Lower leg skin (tissue), 3 donors: ENCODE measurements around the gene RNF141.

Source experiments
- POLR2A ChIP-seq, 2 donors: fragments of 450-650 bp; IDR thresholded peaks; one replicate each; pipeline ENCODE4 v1.6.1; 2016 to 2017; ENCODE audit warnings: antibody characterized with exemption in 2 of 2, mild to moderate bottlenecking in 1 of 2, moderate library complexity in 1 of 2
- TF ChIP-seq, protein P1 (sequence below), 3 donors: fragments of 450-650 bp; IDR thresholded peaks; one replicate each; pipeline ENCODE4 v1.5.1; 2016; ENCODE audit warnings: antibody characterized with exemption in 3 of 3, mild to moderate bottlenecking in 3 of 3, moderate library complexity in 2 of 3

DNA sequence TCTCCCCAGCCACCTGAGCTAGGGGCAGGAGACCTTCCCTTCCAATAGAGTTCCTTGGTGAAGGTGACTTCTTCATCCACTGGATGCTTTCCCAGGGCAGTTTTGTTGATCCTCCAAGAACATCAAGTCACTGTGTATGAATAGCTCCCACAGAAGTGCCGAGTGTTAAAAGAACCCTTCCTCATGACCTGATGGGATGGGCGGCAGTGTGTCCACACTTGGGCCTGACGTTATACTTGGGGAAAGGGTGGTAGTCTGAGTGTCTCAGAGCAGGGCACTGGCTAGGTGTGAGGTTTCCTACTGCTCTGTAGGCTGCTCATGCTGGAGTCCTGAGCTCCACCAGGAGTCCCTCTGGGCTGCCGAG, 35.0 kb upstream of the RNF141 start:
- no peak for TF ChIP-seq POLR2A (IDR thresholded peaks at IDR 0.05)
- TF ChIP-seq, protein P1, sequence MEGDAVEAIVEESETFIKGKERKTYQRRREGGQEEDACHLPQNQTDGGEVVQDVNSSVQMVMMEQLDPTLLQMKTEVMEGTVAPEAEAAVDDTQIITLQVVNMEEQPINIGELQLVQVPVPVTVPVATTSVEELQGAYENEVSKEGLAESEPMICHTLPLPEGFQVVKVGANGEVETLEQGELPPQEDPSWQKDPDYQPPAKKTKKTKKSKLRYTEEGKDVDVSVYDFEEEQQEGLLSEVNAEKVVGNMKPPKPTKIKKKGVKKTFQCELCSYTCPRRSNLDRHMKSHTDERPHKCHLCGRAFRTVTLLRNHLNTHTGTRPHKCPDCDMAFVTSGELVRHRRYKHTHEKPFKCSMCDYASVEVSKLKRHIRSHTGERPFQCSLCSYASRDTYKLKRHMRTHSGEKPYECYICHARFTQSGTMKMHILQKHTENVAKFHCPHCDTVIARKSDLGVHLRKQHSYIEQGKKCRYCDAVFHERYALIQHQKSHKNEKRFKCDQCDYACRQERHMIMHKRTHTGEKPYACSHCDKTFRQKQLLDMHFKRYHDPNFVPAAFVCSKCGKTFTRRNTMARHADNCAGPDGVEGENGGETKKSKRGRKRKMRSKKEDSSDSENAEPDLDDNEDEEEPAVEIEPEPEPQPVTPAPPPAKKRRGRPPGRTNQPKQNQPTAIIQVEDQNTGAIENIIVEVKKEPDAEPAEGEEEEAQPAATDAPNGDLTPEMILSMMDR (IDR thresholded peaks at IDR 0.05), result no peak
